ENCODE measurements around the gene DNAJB8.

DNAJB8 gene

DNA sequence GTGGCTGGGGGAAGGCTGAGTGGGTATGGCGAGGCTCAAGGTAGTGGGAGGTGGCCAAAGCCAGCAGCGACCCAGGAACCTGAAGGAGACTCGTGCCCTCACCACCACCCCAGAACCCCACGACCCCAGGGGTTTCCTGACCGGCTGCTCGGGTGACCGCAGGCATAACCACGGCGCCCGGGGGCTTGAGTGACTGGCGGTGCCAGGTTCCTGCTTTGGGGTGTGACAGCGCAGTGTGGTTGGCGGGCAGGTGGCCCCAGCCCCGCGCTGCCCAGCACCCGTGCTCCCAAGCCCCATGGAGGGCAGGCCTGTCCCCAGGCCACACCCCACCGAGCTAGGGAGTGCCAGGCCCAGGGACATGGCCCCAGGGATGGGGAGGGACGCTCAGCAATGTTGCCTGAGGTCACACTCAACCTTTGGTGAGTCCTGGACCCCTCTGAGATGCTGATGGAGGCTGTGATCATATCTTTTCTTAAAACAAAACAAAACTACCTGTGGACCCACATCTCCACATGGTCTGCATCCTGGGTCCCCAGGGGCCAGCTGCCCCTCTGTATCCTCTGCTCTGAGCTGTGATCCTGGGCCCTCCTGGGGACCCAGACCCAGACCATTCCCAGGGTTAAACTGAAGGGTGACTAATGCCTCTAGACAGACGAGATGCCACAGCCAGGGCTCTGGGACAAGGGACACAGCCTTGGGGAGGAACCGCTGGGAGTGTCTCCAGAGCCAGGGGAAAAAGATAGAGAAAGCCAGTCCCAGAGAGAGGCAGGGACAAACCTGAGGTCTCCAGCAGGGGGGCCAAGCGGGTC, 13.0 kb downstream of the DNAJB8 start:
- DNase-seq (no peak), ATAC-seq (no peak)
- Mint-ChIP-seq H3K27ac (no peak overlapping the region), H3K27me3 (peaks cover 32% of the 10 kb centered on the region), H3K9me3 (peaks cover 17 to 21% of the 10 kb centered on the region in 2 donors), H3K4me3 (no peak overlapping the region), H3K4me1 (peaks cover 11% of the 10 kb centered on the region)

DNA sequence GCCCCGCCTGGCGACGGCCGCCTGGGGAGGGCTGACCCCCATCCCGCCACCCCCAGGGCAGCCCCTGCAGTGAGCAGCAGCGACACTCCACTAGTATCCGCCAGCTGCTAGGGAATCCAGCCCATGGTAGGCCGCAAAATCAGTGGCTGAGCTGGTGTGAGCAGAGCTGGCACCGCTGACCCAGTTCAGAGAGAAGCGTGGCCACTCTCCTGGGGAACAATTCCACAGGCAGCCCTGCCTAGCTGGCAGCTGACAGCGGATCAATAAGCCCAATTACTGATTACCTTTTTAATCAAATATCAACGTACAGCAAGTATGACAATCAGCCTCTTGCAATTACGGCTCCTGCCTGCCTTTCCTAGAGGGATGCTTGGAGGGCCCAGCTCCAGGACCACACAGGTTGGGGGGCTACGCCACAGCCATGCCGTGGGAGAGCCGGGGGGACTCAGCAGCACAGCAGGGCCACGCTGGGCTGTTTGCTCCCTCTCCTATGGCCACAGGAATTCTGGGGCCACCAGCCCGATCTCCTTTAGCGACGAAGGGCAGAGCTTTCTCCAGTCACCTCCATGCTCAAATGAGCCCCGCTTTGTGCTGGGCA, 13.9 kb downstream of the DNAJB8 start:
- Mint-ChIP-seq H3K4me1 (peaks cover 19% of the 10 kb centered on the region), H3K27me3 (peaks cover 32% of the 10 kb centered on the region), H3K9me3 (peaks cover 22 to 28% of the 10 kb centered on the region in 2 donors), H3K4me3 (no peak overlapping the region), H3K27ac (no peak overlapping the region)
- ATAC-seq = no peak
- no peak for DNase-seq

DNA sequence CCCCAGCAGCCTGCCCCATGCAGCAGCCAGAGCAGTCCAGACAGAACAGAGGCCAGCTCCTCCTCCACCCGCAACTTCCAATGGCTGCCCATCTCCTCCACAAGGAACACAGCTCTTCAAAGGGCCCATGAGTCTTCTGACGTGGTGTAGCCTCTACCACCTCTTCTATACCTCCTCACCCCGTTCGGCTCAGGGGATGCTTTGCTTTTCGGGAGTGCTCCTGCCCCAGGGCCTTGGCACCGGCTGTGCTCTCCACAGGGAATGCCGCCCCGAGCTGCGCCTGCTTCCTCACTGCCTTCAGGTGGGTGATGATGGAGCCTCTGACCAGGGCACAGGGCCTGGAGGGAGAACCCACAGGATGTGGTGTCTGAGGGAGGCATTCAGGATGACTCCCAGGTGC, 14.6 kb downstream of the DNAJB8 start:
- H3K27ac Mint-ChIP-seq = no peak overlapping the region
- H3K4me1 Mint-ChIP-seq = peaks cover 26% of the 10 kb centered on the region
- H3K27me3 Mint-ChIP-seq = peaks cover 32% of the 10 kb centered on the region
- H3K9me3 Mint-ChIP-seq = peaks cover 26 to 32% of the 10 kb centered on the region in 2 donors
- ATAC-seq = no peak
- no peak for DNase-seq
- no peak overlapping the region for H3K4me3 Mint-ChIP-seq

DNA sequence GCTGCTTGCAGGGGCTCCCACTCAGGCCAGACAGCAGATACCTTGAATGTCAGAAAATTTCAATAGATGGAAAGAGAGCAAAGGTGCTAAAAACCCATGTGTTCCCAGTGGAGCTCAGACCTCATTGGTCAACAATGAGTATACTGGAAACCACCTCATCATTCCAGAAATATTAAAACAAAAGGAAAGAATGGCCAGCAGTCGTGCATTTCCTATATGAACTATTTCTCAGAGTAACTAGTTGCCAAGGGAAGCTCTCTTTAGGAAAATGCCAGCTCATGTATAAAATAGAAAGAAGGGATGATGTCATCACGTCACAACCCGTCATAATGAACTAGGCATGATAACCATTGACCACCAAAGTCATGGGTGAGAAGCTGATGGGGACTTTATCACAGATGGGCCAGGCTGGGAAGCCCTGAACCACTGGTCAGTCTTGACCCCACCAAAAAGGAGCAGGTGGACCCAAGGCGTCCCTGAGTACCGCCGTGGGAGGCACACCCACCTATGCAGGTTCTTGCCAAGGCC, 17.5 kb downstream of the DNAJB8 start:
- ATAC-seq (no peak), DNase-seq (no peak)
- Mint-ChIP-seq H3K9me3 (peaks cover 42 to 59% of the 10 kb centered on the region in 2 donors), H3K4me1 (peaks cover 29% of the 10 kb centered on the region), H3K27me3 (peaks cover 6% of the 10 kb centered on the region), H3K4me3 (no peak overlapping the region), H3K27ac (peak overlapping the region; percentile 10 to 86)

DNA sequence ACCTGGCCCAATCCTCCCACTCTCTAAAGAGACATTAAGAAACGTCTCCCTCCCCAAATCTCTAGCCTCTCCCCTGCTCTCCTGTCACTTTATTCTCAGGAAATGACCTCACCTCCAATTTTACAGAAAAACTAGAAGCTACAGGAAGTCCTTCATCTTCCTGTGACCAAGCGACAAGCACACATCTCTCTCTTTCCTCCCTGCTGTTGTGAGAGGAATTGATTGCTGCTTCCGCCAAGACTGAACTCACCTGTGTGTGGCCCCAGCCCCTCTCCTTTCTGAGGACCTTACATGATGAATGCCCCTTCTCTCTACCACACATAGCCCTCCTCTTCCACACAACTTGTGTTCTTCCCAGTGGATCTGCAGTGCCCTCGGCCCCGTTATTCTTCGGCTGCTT, 18.2 kb downstream of the DNAJB8 start:
- Mint-ChIP-seq H3K27ac (peak overlapping the region; percentile 86 to 92), H3K4me1 (peaks cover 23% of the 10 kb centered on the region), H3K27me3 (no peaks in the 10 kb centered on the region), H3K9me3 (peaks cover 42 to 59% of the 10 kb centered on the region in 2 donors), H3K4me3 (peak overlapping the region; percentile 59 to 63)
- peak; percentile 43 for ATAC-seq
- peak in 1 of 2 donors; percentile 33 for DNase-seq

DNA sequence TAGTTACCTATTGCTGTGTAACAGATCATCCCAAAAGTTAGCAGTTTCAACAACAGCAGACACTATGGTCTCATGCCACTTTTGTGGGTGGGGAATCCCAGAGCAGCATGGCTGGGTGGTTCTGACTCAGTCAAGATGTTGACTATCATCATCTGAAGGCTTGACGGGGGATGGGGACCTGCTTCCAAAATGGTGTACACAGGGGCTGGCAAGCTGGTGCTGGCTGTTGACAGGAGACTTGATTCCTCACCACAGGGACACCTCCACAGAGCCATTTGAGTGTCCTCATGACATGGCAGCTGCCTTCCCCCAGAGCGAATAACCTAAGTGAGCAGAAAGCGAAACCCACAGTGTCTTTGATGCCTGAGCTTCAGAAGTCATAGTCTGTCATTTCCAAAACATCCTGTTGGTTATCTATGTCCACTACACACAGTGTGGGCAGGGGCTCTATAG, 19.1 kb downstream of the DNAJB8 start:
- peak; percentile 75 to 90 for DNase-seq
- Mint-ChIP-seq H3K27ac (peak overlapping the region; percentile 69 to 97), H3K4me1 (peaks cover 23% of the 10 kb centered on the region), H3K4me3 (peak overlapping the region; percentile 57 to 72), H3K27me3 (no peaks in the 10 kb centered on the region), H3K9me3 (peaks cover 42 to 59% of the 10 kb centered on the region in 2 donors)
- peak; percentile 92 for ATAC-seq

DNA sequence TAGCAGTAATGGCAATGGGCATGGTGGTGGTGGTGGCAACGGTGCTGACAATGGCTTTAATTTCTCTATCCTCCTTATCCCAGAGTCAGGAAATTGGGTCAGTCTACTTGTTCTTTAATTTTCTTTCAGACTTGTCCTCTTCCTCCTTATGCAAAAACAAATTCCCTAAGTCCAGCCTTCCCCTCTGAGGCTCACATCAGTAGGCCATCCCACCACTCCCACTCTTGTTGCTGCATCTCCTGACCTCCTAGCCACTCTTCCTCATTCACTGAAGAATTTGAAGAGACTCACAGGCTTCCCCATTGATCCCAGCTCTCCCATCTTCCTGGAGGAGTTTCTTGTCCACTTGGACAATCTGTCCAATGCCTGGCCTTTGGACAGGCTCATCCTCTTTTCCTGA, 19.9 kb downstream of the DNAJB8 start:
- Mint-ChIP-seq H3K4me3 (peak overlapping the region in 1 of 2 donors; percentile 72), H3K4me1 (peaks cover 23% of the 10 kb centered on the region), H3K27me3 (no peaks in the 10 kb centered on the region), H3K27ac (peak overlapping the region; percentile 73 to 97), H3K9me3 (peaks cover 42 to 59% of the 10 kb centered on the region in 2 donors)
- DNase-seq (no peak), ATAC-seq (no peak)

DNA sequence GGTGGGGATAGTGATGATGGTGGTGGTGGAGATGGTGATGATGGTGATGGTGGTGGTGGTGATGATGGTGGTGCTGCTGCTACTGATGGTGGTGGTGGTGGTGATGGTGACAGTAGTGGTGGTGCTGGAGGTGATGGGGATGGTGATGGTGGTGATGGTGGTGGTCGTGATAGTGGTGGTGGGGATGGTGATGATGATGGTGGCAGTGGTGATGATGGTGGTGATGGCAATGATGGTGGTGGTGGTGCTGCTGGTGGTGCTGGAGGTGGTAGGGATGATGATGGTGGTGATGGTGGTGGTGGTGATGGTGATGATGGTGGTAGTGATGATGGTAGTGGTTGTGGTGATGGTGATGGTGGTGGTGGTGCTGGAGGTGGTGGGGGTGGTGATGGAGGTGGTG, 21.3 kb downstream of the DNAJB8 start:
- Mint-ChIP-seq H3K27me3 (peaks cover 9% of the 10 kb centered on the region), H3K4me1 (peaks cover 23% of the 10 kb centered on the region), H3K9me3 (peaks cover 33 to 49% of the 10 kb centered on the region in 2 donors), H3K4me3 (no peak overlapping the region), H3K27ac (no peak overlapping the region)
- no peak for DNase-seq
- ATAC-seq = no peak

DNA sequence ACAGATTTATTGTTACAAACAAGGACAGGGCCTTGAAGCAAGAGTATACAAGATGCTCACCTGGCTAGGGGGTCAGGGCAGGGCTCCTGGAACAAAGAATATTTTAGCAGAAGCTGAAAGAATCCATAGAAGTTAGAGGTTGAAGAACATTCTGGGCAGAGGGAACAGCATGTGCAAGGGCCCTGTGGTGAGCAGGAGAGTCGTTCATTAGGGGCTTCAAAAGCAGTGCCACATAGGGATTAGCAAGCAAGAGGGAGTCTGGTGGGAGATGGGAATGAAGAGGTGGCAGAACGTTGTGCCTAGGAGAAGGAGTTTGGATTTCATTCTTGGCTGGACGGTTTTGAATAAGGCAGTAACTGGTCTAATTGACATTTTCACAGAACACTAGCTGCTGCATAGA, 22.9 kb downstream of the DNAJB8 start:
- Mint-ChIP-seq H3K4me1 (peaks cover 20% of the 10 kb centered on the region), H3K27ac (peak overlapping the region in 1 of 2 donors; percentile 69), H3K4me3 (no peak overlapping the region), H3K9me3 (peaks cover 26 to 39% of the 10 kb centered on the region in 2 donors), H3K27me3 (peaks cover 25% of the 10 kb centered on the region)
- DNase-seq (no peak), ATAC-seq (no peak)

DNA sequence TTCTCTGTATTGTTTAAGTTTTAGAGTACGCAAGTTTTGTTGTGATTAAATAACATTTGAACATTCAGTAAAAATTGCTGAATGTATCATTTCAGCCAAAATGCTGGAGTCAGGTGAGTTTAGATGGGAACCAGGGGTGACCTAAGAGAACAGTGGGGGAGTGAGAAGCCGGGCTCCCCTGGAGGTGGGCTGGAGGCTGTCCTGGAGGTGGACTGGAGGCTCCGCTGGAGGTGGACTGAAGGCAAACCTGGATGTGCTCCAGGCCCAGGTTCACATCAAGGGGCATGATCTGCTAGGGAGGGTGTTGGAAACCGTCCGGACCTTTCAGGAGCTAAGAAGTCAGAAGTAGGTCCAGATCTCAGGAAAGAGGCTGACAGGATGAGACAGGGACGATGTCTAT, 23.7 kb downstream of the DNAJB8 start:
- no peak overlapping the region for H3K27ac Mint-ChIP-seq
- peaks cover 12% of the 10 kb centered on the region for H3K4me1 Mint-ChIP-seq
- H3K27me3 Mint-ChIP-seq = peaks cover 31% of the 10 kb centered on the region
- ATAC-seq = no peak
- no peak overlapping the region for H3K4me3 Mint-ChIP-seq
- H3K9me3 Mint-ChIP-seq = peaks cover 20 to 32% of the 10 kb centered on the region in 2 donors
- DNase-seq = no peak

DNA sequence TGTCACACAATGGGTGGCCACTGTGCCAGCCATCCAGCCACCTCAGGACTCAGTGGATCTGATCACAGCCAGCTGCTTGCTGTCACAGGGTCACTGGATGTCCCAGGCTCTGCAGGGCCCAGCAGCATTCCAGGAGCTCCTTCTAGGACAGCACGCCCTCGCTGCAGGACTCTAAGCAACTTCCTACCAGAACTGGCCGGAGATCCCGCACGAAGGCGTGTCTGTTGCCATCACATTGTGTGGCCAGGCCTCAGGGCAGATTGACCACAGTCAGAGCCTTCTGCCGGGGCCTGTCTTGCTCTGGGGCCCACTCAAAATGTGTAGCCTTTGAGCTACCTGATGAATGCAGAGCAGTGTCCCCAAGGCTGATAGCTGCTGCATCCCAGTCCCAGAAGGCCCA, 24.6 kb downstream of the DNAJB8 start:
- Mint-ChIP-seq H3K4me3 (no peak overlapping the region), H3K27me3 (peaks cover 35% of the 10 kb centered on the region), H3K27ac (no peak overlapping the region), H3K4me1 (peaks cover 4% of the 10 kb centered on the region), H3K9me3 (peaks cover 16 to 26% of the 10 kb centered on the region in 2 donors)
- no peak for DNase-seq
- no peak for ATAC-seq

DNA sequence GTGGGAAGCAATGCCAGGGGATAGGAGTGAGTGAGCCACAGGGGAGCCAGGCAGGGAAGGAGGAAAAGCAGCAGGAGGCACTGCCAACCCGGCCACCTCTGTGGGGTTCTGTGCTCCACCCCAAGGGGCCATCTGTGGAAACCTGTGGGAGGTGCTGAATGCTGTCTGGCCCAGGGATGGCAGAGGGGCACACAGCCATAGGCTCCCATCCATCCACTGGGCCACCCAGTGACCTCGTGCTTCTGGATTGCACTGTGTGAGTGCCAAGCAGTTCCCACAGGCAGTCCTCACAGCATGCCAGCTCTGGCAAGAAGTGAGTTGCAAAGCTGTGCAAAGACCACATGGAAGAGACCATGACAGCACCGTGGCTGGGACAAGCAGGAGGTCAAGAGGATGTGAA, 27.5 kb downstream of the DNAJB8 start:
- Mint-ChIP-seq H3K4me1 (no peaks in the 10 kb centered on the region), H3K4me3 (no peak overlapping the region), H3K27me3 (peaks cover 51% of the 10 kb centered on the region), H3K9me3 (no peaks in the 10 kb centered on the region), H3K27ac (peak overlapping the region in 1 of 2 donors; percentile 24)
- ATAC-seq (no peak), DNase-seq (no peak)

DNA sequence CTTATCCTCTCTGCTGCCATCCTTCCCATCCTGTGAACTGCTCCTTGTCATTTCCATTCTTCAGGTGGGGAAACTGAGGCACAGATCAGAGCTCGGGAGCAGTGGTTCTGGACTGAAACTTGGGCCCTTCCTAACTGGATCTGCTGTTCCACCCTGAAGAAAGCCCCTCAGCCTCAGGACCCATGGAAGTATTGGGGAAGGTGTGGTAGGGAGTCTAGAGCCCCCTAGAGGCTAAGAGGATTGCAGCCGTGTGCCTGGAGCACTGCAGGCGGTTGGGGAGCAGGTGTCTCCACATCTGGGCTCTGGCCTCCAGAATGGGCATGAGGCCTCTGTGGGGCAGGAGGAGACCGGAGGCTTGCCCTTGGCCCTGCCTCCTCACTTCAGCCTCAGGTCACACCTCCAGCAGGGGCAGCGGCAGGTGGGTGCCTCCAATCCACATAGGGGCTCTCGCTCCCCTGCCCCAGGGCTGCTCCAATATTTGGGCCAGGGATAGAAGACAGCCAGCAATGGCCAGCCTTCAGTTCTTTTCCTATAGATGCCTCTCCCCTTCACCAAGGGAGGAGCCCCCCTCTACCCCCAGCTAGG, 28.1 kb downstream of the DNAJB8 start:
- no peak overlapping the region for H3K4me3 Mint-ChIP-seq
- peaks cover 56% of the 10 kb centered on the region for H3K27me3 Mint-ChIP-seq
- H3K27ac Mint-ChIP-seq = no peak overlapping the region
- H3K4me1 Mint-ChIP-seq = no peaks in the 10 kb centered on the region
- DNase-seq (no peak), ATAC-seq (no peak)
- no peaks in the 10 kb centered on the region for H3K9me3 Mint-ChIP-seq

DNA sequence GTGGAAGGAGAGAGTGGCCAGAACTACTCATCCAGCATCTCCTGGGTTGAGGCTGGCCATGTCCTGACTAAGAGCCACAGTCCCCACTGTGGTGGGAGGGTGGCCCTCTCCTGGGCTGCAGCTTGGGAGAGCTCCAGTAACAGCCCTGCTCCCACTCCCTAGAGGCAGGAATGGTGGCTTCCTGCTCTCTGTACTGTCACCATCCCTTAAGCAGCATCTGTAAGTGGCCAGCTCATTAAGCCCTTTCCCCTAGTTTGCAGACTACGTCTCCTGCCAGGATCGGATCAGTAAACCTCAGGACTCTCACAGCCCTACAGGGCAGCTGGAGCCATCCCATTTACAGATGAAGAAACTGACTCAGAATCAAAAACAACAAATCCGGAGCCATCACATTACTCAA, 30.5 kb downstream of the DNAJB8 start:
- Mint-ChIP-seq H3K4me1 (peaks cover 12% of the 10 kb centered on the region), H3K27me3 (peaks cover 72% of the 10 kb centered on the region), H3K4me3 (no peak overlapping the region), H3K9me3 (no peaks in the 10 kb centered on the region), H3K27ac (no peak overlapping the region)
- DNase-seq = no peak
- ATAC-seq = no peak

DNA sequence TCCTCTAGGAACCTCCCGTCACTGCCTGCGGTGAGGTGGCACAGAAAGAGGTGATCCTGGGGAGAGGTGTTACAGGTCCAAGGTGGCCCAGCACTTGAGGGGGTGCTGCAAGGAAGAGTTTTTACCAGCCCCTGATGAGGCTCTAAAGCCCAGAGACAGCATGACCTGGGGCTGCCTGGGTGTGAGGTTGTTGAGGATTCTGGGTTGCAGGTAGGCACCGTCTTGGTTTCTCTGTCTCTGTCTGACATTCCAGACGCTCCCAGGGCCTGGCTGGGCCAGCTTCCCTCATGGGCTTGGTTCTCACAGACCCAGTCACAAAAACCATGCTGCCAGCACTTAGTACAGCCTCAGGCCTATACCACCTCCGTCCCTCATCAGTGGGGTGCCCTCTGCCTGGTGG, 31.1 kb downstream of the DNAJB8 start:
- Mint-ChIP-seq H3K27me3 (peaks cover 76% of the 10 kb centered on the region), H3K4me3 (no peak overlapping the region), H3K27ac (no peak overlapping the region), H3K4me1 (peaks cover 12% of the 10 kb centered on the region), H3K9me3 (no peaks in the 10 kb centered on the region)
- peak; percentile 22 for ATAC-seq
- DNase-seq = no peak

DNA sequence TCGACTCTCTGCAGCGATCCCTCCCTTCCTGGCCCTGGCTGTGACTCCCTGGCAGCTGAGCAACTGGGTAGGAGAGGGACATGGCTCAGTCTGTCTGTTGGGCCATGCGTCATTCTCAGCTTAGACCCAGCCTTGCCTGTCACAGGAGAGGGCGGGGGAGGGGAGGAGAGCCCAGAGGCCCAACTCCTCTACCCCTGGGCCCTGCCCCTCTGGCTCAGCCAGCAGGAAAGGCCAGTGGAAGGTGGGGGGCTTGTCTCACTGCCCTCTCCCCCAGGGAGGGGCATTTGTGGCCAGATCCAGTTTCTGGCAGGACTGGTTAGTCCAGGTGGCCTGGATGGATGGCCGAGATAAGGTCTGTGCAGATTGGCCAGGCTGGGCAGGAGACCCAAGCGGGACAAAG, 31.6 kb downstream of the DNAJB8 start:
- DNase-seq = no peak
- Mint-ChIP-seq H3K27ac (no peak overlapping the region), H3K27me3 (peaks cover 76% of the 10 kb centered on the region), H3K4me1 (peaks cover 12% of the 10 kb centered on the region), H3K9me3 (no peaks in the 10 kb centered on the region), H3K4me3 (no peak overlapping the region)
- ATAC-seq = no peak
